HepG2 (cell line): ENCODE data around the gene GLS2. TPM values are rescaled to one million over a fixed set of nuclear protein-coding genes. Genes with fewer than 3 reads are reported as not detected.

ENCODE experiments used
- CREM ChIP-seq, 2 experiments: sonication (generic) in 1 of 2; formaldehyde crosslinking in 1 of 2; IDR thresholded peaks; 2 replicates each; pipeline versions ENCODE4 v1.4.0 to v1.6.1; 2016 to 2020; ENCODE audit warnings: antibody characterized with exemption in 1 of 2, mild to moderate bottlenecking in 1 of 2, missing genetic modification reagents in 1 of 2
- ETV6 ChIP-seq: sonication (generic); formaldehyde crosslinking; conservative IDR thresholded peaks from 2 replicates; pipeline ENCODE4 v1.4.0; 2020; ENCODE audit warnings: missing genetic modification reagents
- FOXP1 ChIP-seq, 2 experiments: fragments of 450-650 bp in 1 of 2; IDR thresholded peaks; 2 replicates each; pipeline ENCODE4 v1.6.1; 2017 to 2018; ENCODE audit warnings: antibody characterized with exemption in 1 of 2
- HOXD1 ChIP-seq: sonication (generic); formaldehyde crosslinking; IDR thresholded peaks from 2 replicates; pipeline ENCODE4 v1.5.0; 2020; ENCODE audit warnings: missing genetic modification reagents
- MAFG ChIP-seq: sonication (generic); formaldehyde crosslinking; IDR thresholded peaks from 2 replicates; pipeline ENCODE4 v1.5.1; 2020; ENCODE audit warnings: mild to moderate bottlenecking, missing genetic modification reagents
- SAFB2 ChIP-seq: sonication (generic); formaldehyde crosslinking; IDR thresholded peaks from 2 replicates; pipeline ENCODE4 v1.5.1; 2020; ENCODE audit warnings: missing genetic modification reagents, low read depth, mild to moderate bottlenecking, borderline replicate concordance
- TFAP4 ChIP-seq: sonication (generic); IDR thresholded peaks from 2 replicates; pipeline ENCODE4 v1.6.1; 2016; ENCODE audit warnings: low read depth, borderline replicate concordance
- ZNF276 ChIP-seq: sonication (generic); formaldehyde crosslinking; IDR thresholded peaks from 2 replicates; pipeline ENCODE4 v1.4.0; 2020; ENCODE audit warnings: mild to moderate bottlenecking, low read depth, missing genetic modification reagents
- ZNF326 ChIP-seq: sonication (generic); formaldehyde crosslinking; IDR thresholded peaks from 2 replicates; pipeline ENCODE4 v1.4.0; 2020; ENCODE audit warnings: missing genetic modification reagents, borderline replicate concordance
- ZNF441 ChIP-seq: sonication (generic); formaldehyde crosslinking; IDR thresholded peaks from 2 replicates; pipeline ENCODE4 v1.7.0; 2021; ENCODE audit warnings: missing genetic modification reagents, borderline replicate concordance
- ZNF878 ChIP-seq: sonication (generic); formaldehyde crosslinking; IDR thresholded peaks from 2 replicates; pipeline ENCODE4 v1.8.1; 2023; ENCODE audit warnings: mild to moderate bottlenecking, missing genetic modification reagents, moderate library complexity
- polyA plus RNA-seq, 8 experiments: library from polyadenylated mRNA; depleted of rRNA in 3 of 8; stranded (reverse) in 7 of 8; unstranded in 1 of 8; fragments of >200 nt; fragmentation: Illumina TruSeq in 4 of 8; extraction: Trizol in 4 of 8; gene quantifications; 2 replicates each; pipeline versions ENCODE4 v1.2.1 to v1.2.3, GENCODE V29; 2011 to 2016; ENCODE audit warnings: low read depth in 4 of 8, missing spikeins in 1 of 8, mixed read lengths in 1 of 8; ENCODE audit not compliant: insufficient read depth in 1 of 8
- total RNA-seq, 5 experiments: library from RNA; depleted of rRNA; stranded (reverse); fragments of >200 nt; fragmentation: Illumina TruSeq; extraction: Trizol; gene quantifications; 2 replicates each; pipeline ENCODE4 v1.2.3, GENCODE V29; 2016; ENCODE audit warnings: low read depth in 1 of 5
- TF ChIP-seq, protein P1 (sequence below), 2 experiments: sonication (generic) in 1 of 2; formaldehyde crosslinking in 1 of 2; IDR thresholded peaks; 2 replicates each; pipeline versions ENCODE4 v1.5.1 to v1.6.1; 2011 to 2020; ENCODE audit warnings: borderline replicate concordance in 1 of 2, low read depth in 1 of 2, low read length in 1 of 2, mild to moderate bottlenecking in 1 of 2, missing genetic modification reagents in 1 of 2, moderate library complexity in 1 of 2
- TF ChIP-seq, protein P2 (sequence below): sonication (generic); formaldehyde crosslinking; IDR thresholded peaks from 2 replicates; pipeline ENCODE4 v1.8.1; 2022; ENCODE audit warnings: low read depth, mild to moderate bottlenecking, missing genetic modification reagents
- TF ChIP-seq, protein P3 (sequence below): sonication (generic); formaldehyde crosslinking; IDR thresholded peaks from 2 replicates; pipeline ENCODE4 v1.4.0; 2020; ENCODE audit warnings: missing genetic modification reagents

The GLS2 gene
- total and polyA plus RNA-seq, 2 of the 13 experiments (the other 11 are each of a cell fraction or from before 2014, with no cell fraction given) = 8.6 to 12.2 TPM

- TF ChIP-seq, protein P1, sequence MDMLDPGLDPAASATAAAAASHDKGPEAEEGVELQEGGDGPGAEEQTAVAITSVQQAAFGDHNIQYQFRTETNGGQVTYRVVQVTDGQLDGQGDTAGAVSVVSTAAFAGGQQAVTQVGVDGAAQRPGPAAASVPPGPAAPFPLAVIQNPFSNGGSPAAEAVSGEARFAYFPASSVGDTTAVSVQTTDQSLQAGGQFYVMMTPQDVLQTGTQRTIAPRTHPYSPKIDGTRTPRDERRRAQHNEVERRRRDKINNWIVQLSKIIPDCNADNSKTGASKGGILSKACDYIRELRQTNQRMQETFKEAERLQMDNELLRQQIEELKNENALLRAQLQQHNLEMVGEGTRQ (IDR thresholded peaks at IDR 0.05; ENCODE audit: low read depth, low read length) = no peak
- TF ChIP-seq, protein P1 (CRISPR knock-in tag; IDR thresholded peaks at IDR 0.05; ENCODE audit: borderline replicate concordance) = no peak
- peak; percentile 85; the same call in 1 of the 2 replicates for TF ChIP-seq ETV6 (CRISPR knock-in tag)
- TF ChIP-seq, protein P2, sequence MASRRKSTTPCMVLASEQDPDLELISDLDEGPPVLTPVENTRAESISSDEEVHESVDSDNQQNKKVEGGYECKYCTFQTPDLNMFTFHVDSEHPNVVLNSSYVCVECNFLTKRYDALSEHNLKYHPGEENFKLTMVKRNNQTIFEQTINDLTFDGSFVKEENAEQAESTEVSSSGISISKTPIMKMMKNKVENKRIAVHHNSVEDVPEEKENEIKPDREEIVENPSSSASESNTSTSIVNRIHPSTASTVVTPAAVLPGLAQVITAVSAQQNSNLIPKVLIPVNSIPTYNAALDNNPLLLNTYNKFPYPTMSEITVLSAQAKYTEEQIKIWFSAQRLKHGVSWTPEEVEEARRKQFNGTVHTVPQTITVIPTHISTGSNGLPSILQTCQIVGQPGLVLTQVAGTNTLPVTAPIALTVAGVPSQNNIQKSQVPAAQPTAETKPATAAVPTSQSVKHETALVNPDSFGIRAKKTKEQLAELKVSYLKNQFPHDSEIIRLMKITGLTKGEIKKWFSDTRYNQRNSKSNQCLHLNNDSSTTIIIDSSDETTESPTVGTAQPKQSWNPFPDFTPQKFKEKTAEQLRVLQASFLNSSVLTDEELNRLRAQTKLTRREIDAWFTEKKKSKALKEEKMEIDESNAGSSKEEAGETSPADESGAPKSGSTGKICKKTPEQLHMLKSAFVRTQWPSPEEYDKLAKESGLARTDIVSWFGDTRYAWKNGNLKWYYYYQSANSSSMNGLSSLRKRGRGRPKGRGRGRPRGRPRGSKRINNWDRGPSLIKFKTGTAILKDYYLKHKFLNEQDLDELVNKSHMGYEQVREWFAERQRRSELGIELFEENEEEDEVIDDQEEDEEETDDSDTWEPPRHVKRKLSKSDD (CRISPR knock-in tag) = peak; percentile 86
- TF ChIP-seq TFAP4 = no peak
- TF ChIP-seq FOXP1 (IDR thresholded peaks at IDR 0.05) = no peak
- no peak for TF ChIP-seq FOXP1 (CRISPR knock-in tag; IDR thresholded peaks at IDR 0.05)
- TF ChIP-seq, protein P3, sequence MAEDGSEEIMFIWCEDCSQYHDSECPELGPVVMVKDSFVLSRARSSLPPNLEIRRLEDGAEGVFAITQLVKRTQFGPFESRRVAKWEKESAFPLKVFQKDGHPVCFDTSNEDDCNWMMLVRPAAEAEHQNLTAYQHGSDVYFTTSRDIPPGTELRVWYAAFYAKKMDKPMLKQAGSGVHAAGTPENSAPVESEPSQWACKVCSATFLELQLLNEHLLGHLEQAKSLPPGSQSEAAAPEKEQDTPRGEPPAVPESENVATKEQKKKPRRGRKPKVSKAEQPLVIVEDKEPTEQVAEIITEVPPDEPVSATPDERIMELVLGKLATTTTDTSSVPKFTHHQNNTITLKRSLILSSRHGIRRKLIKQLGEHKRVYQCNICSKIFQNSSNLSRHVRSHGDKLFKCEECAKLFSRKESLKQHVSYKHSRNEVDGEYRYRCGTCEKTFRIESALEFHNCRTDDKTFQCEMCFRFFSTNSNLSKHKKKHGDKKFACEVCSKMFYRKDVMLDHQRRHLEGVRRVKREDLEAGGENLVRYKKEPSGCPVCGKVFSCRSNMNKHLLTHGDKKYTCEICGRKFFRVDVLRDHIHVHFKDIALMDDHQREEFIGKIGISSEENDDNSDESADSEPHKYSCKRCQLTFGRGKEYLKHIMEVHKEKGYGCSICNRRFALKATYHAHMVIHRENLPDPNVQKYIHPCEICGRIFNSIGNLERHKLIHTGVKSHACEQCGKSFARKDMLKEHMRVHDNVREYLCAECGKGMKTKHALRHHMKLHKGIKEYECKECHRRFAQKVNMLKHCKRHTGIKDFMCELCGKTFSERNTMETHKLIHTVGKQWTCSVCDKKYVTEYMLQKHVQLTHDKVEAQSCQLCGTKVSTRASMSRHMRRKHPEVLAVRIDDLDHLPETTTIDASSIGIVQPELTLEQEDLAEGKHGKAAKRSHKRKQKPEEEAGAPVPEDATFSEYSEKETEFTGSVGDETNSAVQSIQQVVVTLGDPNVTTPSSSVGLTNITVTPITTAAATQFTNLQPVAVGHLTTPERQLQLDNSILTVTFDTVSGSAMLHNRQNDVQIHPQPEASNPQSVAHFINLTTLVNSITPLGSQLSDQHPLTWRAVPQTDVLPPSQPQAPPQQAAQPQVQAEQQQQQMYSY (CRISPR knock-in tag) = peak; percentile 45; the same call in 1 of the 2 replicates
- peak; percentile 94 for TF ChIP-seq ZNF276 (CRISPR knock-in tag)
- TF ChIP-seq CREM (IDR thresholded peaks at IDR 0.05) = no peak
- no peak for TF ChIP-seq CREM (CRISPR knock-in tag; IDR thresholded peaks at IDR 0.05)
- peak; percentile 86 for TF ChIP-seq ZNF878
- no peak for TF ChIP-seq MAFG (CRISPR knock-in tag)
- TF ChIP-seq ZNF441 (CRISPR knock-in tag) = peak; percentile 60; the same call in 1 of the 2 replicates
- no peak for TF ChIP-seq HOXD1 (CRISPR knock-in tag)
- no peak for TF ChIP-seq ZNF326 (CRISPR knock-in tag)
- TF ChIP-seq SAFB2 (CRISPR knock-in tag) = 0 out of 2 replicates have a peak, but pooled peaks have one; percentile 13
Measured at GRCh38 chr12:56488041-56488955, at the start of gene GLS2 (continued).
